Right ventricle myocardium inferior (tissue), 1 donor: ENCODE measurements around the gene INSRR. TPM values are rescaled to one million over a fixed set of nuclear protein-coding genes. Genes with fewer than 3 reads are reported as not detected.
A peak's percentile ranks its signal among the peaks of the same experiment; 100 is the strongest.

Experiments
- ATAC-seq: fragments of 200-7000 bp; cut with Tn5 transposase; one replicate; pipeline ENCODE4 v1.9.1; 2020; ENCODE audit warnings: mild to moderate bottlenecking, moderate library complexity
- DNase-seq: peaks from one replicate; pipeline ENCODE4 v3.0.0; 2021; ENCODE audit errors: missing footprints
- intact Hi-C: fragments of 100-400 bp; cut with DNase I; formaldehyde crosslinking; loops from one replicate; pipeline ENCODE4 v1.11.0; 2022
- total RNA-seq: library from RNA; stranded (reverse); fragmentation: NEBNext Ultra II Directional; extraction: Animal tissue kit (Norgen Biotek cat#: 25700); gene quantifications from one replicate; pipeline ENCODE4 v1.2.1, GENCODE V29; 2021
- donor health status: DM: no; HTN: yes; CAD: no; lungs with severe emphysema.

Gene INSRR
- total RNA-seq, 1 donor from 2014 or later, result 0.46 TPM

DNA sequence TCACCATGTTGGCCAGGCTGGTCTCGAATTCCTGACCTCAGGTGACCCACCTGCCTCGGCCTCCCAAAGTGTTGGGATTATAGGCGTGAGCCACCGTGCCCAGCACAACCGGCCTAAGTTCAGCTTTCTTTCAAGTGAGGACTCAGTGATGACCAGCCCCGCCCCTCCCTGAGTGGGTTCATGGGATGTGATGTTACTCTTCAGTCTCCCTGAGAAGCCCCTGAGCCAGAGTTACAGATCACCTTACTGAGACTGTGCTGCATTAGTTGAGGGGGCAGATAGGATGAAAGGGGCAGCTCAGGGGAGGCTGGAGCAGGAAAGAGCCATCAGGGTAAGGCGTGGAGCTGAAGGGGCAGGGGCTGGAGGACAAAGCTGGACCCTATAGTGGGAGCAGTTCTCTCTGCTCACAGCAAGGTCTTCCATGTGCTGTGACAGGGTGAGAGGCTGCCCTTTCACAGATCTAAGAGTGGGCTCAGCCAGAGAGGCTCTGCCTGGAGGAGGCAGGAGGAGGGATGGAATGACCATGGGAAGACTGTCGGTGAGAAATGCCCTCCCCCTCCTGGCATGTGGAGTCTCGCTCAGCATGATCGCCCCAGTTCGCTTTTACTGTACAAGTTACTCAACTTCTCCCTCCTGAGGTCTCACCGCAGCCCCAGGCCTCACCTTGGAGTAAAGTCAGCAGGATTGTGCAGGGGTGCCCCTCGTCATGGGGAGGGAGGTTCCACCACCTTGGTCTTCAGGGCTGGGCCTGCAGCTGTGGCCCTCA, 55.6 kb downstream of the INSRR start:
- DNase-seq, result no peak
- intact Hi-C loops, result no loop called here
- no peak for ATAC-seq

DNA sequence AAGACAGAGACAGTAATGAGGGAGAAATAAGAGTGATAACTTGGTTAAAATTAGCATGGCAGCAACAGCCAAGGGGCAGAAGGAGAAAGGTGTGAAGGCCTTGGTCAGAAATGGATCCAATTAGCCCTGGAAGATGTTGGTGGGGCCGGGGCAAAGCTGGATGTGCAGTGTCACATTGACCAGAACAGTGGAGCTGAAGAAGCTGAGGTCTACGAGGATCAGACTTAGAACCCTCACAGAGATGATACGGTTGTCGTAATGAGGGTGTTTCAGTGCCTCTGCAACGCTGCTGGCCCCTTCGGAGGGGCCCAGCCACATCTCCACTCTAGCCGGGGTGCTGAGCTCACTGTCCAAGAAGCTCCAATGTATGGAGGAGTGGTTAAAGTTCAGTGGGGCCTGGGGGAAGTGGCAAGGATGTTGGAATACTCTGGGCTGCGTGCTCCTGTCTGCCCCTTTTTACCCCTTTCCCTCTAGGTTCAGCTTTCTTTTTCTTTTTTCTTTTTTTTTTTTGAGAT, 56.4 kb downstream of the INSRR start:
- ATAC-seq, result no peak
- intact Hi-C loops, result no loop called here
- DNase-seq, result no peak

- DNase-seq, result no peak
- peak; percentile 79 for ATAC-seq
- intact Hi-C loops, result loop anchor here (1.0 kb wide), 1 partner anchor 9 kb away; no protein-coding TSS in a partner anchor
These were observed 57.4 kb downstream of the INSRR start for GRCh38 chr1:156801409-156802121.

DNA sequence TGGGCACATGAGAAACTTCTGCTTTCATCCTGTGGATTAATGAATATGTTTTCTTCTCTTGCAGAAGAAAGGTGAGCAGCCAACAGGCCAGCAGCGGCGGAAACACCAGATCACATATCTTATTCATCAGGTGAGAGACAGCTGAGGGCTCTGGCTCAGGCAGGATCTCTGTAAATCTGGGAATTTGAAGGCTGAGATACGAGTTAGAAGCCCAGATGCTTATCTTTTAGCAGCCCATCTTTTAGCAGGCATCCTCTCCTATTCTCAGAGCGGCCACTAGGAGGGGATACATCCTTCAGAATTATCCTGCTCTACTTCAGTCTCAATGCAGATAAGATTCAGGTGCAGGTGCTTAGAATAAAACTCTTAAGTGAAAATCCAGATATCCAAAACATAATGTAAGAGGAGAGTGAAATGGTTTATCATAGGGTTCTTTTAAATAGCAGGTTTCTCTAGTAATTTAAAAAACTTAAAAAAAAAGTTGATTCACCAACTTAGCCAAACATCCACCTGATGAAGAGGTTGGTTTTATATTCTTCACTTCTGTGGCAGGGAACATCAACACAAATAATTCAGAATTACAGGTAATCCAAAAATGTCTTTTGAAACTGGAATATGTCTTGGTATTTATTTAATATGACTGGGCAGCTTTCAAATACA, 61.6 kb downstream of the INSRR start:
- no peak for ATAC-seq

DNA sequence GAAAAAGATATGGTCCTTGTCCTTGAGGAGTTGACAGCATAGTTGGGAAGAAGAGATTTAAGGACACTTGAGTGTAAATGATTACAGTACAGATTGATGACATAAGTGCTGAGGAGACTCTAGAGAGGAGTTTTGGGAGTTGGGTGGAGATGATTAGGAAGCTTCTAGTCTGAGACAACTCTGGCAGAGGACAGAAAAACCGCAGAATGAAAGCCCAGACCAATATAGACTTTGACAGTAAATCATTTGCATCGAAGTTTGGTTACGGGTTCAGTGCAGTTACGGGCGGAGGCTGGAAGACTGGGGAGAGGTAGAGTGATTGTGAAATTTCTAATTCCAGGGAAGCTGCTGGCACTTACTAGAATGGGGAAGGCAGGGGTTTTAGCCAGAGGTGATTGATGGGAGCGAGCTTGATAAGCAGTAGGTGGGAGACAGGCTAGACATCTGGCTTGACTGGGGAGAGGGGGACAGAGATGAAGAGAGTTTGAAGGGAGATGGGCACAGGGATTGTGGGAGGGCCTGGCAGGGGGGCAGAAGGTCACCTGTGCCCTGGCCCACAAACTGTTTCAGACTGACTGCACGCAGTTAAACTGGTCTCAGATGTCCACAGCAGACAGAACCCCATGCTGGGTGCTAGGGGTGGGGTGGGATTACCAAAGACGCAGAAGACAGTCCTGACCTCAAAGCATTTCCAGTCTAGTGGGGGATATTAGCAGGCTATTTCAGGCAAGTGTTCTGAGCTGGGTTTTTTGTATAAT, 62.4 kb downstream of the INSRR start:
- intact Hi-C loops, result loop anchor here (2.0 kb wide), 1 partner anchor 64 kb away; the partner anchor contains the start of gene NTRK1

More for the DNA sequence above, 61.6 kb downstream of the INSRR start:
- intact Hi-C loops, result loop anchor here (2.0 kb wide), 1 partner anchor 63 kb away; the partner anchor contains the start of gene NTRK1
- DNase-seq, result no peak

GRCh38 chr1:156795787-156796186, 63.1 kb downstream of the INSRR start:
- intact Hi-C loops, result loop anchor here (2.0 kb wide), 1 partner anchor 65 kb away; the partner anchor contains the start of gene NTRK1
- DNase-seq (no peak), ATAC-seq (no peak)

More for the DNA sequence above, 62.4 kb downstream of the INSRR start:
- ATAC-seq, result no peak
- no peak for DNase-seq

DNA sequence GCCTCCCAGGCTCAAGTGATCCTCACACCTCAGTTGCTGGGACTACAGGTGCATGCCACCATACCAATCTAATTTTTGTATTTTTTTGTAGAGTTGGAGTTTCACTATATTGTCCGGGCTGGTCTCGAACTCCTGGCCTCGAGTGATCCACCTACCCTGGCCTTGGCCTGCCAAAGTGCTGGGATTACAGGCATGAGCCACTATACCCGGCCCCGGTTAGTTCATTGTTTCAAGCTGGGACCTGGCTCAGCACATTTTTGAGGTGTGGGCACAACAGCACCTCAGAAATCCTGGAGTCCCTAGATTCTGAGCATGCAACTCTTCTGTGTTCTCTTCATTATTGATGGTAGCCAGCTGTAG, 63.6 kb downstream of the INSRR start:
- ATAC-seq, result no peak
- no peak for DNase-seq
- intact Hi-C loops, result no loop called here

DNA sequence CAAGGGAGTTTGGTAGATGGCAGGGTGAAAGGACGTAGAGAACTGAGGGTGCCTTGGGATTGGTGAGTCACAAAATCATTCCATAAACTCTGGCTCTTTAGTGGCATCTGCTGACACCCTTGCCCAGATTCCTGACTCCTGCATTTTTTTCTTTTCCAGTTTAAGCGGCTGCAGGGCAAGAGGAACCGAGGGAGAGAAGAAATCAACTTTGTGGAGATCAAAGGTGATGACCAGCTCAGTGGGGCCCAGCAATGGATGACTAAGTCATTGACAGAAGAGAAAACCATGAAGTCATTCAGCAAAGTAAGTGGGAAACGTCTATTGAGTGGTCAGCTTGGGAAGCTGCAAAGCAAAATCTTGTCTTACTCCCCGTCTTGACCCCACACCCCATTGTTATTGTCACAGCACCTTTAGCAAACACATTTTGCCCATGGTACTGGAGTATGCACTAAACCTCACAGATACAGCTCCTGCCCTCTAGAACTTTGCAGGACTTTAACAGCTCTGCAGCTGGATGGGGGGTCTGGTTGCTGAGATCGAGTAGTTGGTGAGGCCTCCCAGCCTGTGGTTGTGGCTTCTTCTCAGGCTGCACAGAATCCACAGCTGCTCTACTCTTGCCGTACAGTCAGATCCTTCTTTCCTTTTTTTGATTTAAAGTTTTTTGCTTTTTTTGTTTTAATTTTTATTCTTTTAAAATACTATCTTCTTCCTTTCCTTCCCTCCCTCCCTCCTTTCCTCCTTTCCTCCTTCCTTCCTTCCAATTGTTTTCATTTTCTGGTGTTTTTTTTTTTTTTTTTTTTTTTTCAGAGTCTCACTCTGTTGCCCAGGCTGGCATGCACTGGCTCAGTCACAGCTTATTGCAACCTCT, 64.2 kb downstream of the INSRR start:
- ATAC-seq, result no peak
- DNase-seq, result no peak
- intact Hi-C loops, result no loop called here

Other genes starting within 250 kb of the INSRR start
- 1.4 TPM for gene HAPLN2, start 239.7 kb downstream of the INSRR start, total RNA-seq
- gene BCAN, start 217.0 kb downstream of the INSRR start, total RNA-seq, result 0.35 TPM
- 131 TPM for gene NES, start 181.7 kb downstream of the INSRR start, total RNA-seq
- not detected for gene CRABP2, start 153.5 kb downstream of the INSRR start, total RNA-seq
- gene METTL25B, start 130.6 kb downstream of the INSRR start, total RNA-seq, result 16.6 TPM
- 13.1 TPM for gene ISG20L2, start 130.4 kb downstream of the INSRR start, total RNA-seq
- 103 TPM for gene MRPL24, start 118.0 kb downstream of the INSRR start, total RNA-seq
- gene HDGF, start 107.4 kb downstream of the INSRR start, total RNA-seq, result 183 TPM
- gene PRCC, start 91.6 kb downstream of the INSRR start, total RNA-seq, result 42.9 TPM
- gene SH2D2A, start 42.3 kb downstream of the INSRR start, total RNA-seq, result 2.2 TPM
- gene NTRK1, start 1.7 kb upstream of the INSRR start, total RNA-seq, result 2.4 TPM
- gene PEAR1, start 34.6 kb upstream of the INSRR start, total RNA-seq, result 8.1 TPM
- not detected for gene LRRC71, start 61.5 kb upstream of the INSRR start, total RNA-seq
- gene ARHGEF11, start 186.6 kb upstream of the INSRR start, total RNA-seq, result 29.3 TPM
- not detected for gene ETV3L, start 240.7 kb upstream of the INSRR start, total RNA-seq